HepG2 (cell line): ENCODE results near the gene ANO4. TPM values are rescaled to one million over a fixed set of nuclear protein-coding genes. Genes with fewer than 3 reads are reported as not detected.

ENCODE experiments used
- ATAC-seq: fragments of 200-7000 bp; cut with Tn5 transposase; 3 replicates; pipeline ENCODE4 v1.9.1; 2020; ENCODE audit warnings: mild to moderate bottlenecking, moderate library complexity
- BruUV-seq: library from RNA; stranded (reverse); fragments of 400-500 nt; replicated peaks from 2 replicates; lab custom pipeline; 2021; lab: Mats Ljungman, UMichigan
- CTCF ChIA-PET: fragments of 300-600 bp; formaldehyde crosslinking; extraction: SDS; loops from one replicate; lab custom pipeline; 2021; ENCODE audit warnings: low total read pairs, inconsistent platforms, low intra/inter-chr PET ratio; lab: Yijun Ruan, JAX
- POLR2A ChIA-PET: fragments of 350-600 bp; sonication (Branson Sonifier 250); formaldehyde crosslinking; loops from one replicate; lab custom pipeline; 2020; ENCODE audit warnings: antibody characterized with exemption, inconsistent platforms; lab: Yijun Ruan, JAX
- DNase-seq: peaks from one replicate; pipeline ENCODE4 v3.0.0-alpha.2; 2015; ENCODE audit warnings: low spot score
- FAIRE-seq: peaks from 3 replicates; lab custom pipeline; 2011; peaks lifted over from hg19 to GRCh38; lab: Jason Lieb, UNC
- H2AFZ ChIP-seq: one replicate; pipeline ENCODE4 v1.6.1; 2011; ENCODE audit warnings: low read length, inconsistent platforms
- H3K27ac ChIP-seq: fragments of 300-600 bp; 3 replicates; pipeline ENCODE4 v1.8.0; 2011; ENCODE audit warnings: mixed run types, mild to moderate bottlenecking, mixed read lengths, low read length, inconsistent platforms; ENCODE audit not compliant: insufficient read depth; ENCODE audit errors: extremely low read length
- H3K27me3 ChIP-seq, 2 experiments: fragments of 200-600 bp in 1 of 2; 2 replicates in 1 of 2; 3 replicates in 1 of 2; pipeline versions ENCODE4 v1.6.0 to v1.8.0; 2011; ENCODE audit warnings: low read length in 2 of 2, mild to moderate bottlenecking in 2 of 2, moderate library complexity in 2 of 2, inconsistent platforms in 1 of 2; ENCODE audit not compliant: insufficient read depth in 2 of 2, control insufficient read depth in 1 of 2
- H3K36me3 ChIP-seq, 2 experiments: fragments of 200-600 bp in 1 of 2; replicated peaks in 1 of 2; 2 replicates in 1 of 2; 3 replicates in 1 of 2; pipeline versions ENCODE4 v1.5.1 to v1.8.0; 2011; ENCODE audit warnings: low read length in 2 of 2, inconsistent platforms in 1 of 2; ENCODE audit not compliant: insufficient read depth in 2 of 2, control insufficient read depth in 1 of 2
- H3K4me1 ChIP-seq: 2 replicates; pipeline ENCODE4 v1.5.1; 2012; ENCODE audit warnings: low read length, inconsistent platforms; ENCODE audit not compliant: insufficient read depth
- H3K4me2 ChIP-seq: 2 replicates; pipeline ENCODE4 v1.6.0; 2011; ENCODE audit warnings: low read depth, low read length, inconsistent platforms
- H3K4me3 ChIP-seq, 3 experiments: fragments of 200-600 bp in 1 of 3; sonication (generic), shearing (Covaris generic) in 1 of 3; replicated peaks in 1 of 3; 2 replicates each; pipeline ENCODE4 v1.5.1; 2011 to 2016; ENCODE audit warnings: low read length in 3 of 3, inconsistent platforms in 2 of 3, low read depth in 2 of 3, mild to moderate bottlenecking in 2 of 3, control low read depth in 1 of 3, mixed read lengths in 1 of 3; ENCODE audit not compliant: insufficient read depth in 1 of 3
- H3K79me2 ChIP-seq: one replicate; pipeline ENCODE4 v1.6.1; 2011; ENCODE audit warnings: low read length, inconsistent platforms; ENCODE audit not compliant: insufficient read depth
- H3K9ac ChIP-seq: 2 replicates; pipeline ENCODE4 v1.6.0; 2011; ENCODE audit warnings: mild to moderate bottlenecking, low read depth, low read length, inconsistent platforms; ENCODE audit not compliant: insufficient read depth
- H3K9me3 ChIP-seq: 2 replicates; pipeline ENCODE4 v1.5.1; 2012; ENCODE audit warnings: mild to moderate bottlenecking, low read length
- H4K20me1 ChIP-seq: 2 replicates; pipeline ENCODE4 v1.6.0; 2011; ENCODE audit warnings: inconsistent platforms, mild to moderate bottlenecking, low read length, moderate library complexity; ENCODE audit not compliant: insufficient read depth
- CBX1 ChIP-seq: IDR thresholded peaks from one replicate; pipeline ENCODE4 v1.6.1; 2016; ENCODE audit warnings: antibody characterized with exemption, low read depth
- KLF12 ChIP-seq: sonication (generic); formaldehyde crosslinking; IDR thresholded peaks from 2 replicates; pipeline ENCODE4 v1.4.0; 2020; ENCODE audit warnings: missing genetic modification reagents, borderline replicate concordance
- NAIF1 ChIP-seq: sonication (generic); formaldehyde crosslinking; IDR thresholded peaks from 2 replicates; pipeline ENCODE4 v1.5.0; 2020; ENCODE audit warnings: mild to moderate bottlenecking, missing genetic modification reagents, borderline replicate concordance
- NKX3-1 ChIP-seq: sonication (generic); formaldehyde crosslinking; IDR thresholded peaks from 2 replicates; pipeline ENCODE4 v1.5.0; 2020; ENCODE audit warnings: missing genetic modification reagents
- NR1H2 ChIP-seq: sonication (generic); formaldehyde crosslinking; IDR thresholded peaks from 2 replicates; pipeline ENCODE4 v1.8.1; 2022; ENCODE audit warnings: low read depth, missing genetic modification reagents, borderline replicate concordance
- PHF21A ChIP-seq: sonication (generic); formaldehyde crosslinking; IDR thresholded peaks from 2 replicates; pipeline ENCODE4 v1.5.0; 2020; ENCODE audit warnings: mild to moderate bottlenecking, missing genetic modification reagents
- POLR2A ChIP-seq, 2 experiments: IDR thresholded peaks; 2 replicates each; pipeline ENCODE4 v1.6.1; 2011; ENCODE audit warnings: low read depth in 2 of 2, low read length in 2 of 2, mild to moderate bottlenecking in 1 of 2, moderate library complexity in 1 of 2; ENCODE audit not compliant: insufficient read depth in 1 of 2
- ZNF18 ChIP-seq: sonication (generic); formaldehyde crosslinking; IDR thresholded peaks from 2 replicates; pipeline ENCODE4 v1.8.0; 2022; ENCODE audit warnings: mild to moderate bottlenecking, missing genetic modification reagents; ENCODE audit not compliant: insufficient replicate concordance
- ZNF230 ChIP-seq: sonication (generic); formaldehyde crosslinking; IDR thresholded peaks from 2 replicates; pipeline ENCODE4 v1.4.0; 2020; ENCODE audit warnings: mild to moderate bottlenecking, missing genetic modification reagents
- ZNF33B ChIP-seq: sonication (generic); formaldehyde crosslinking; IDR thresholded peaks from 2 replicates; pipeline ENCODE4 v1.5.1; 2020; ENCODE audit warnings: mild to moderate bottlenecking, missing genetic modification reagents
- ZNF550 ChIP-seq: sonication (generic); formaldehyde crosslinking; IDR thresholded peaks from 2 replicates; pipeline ENCODE4 v1.4.0; 2020; ENCODE audit warnings: mild to moderate bottlenecking, missing genetic modification reagents, borderline replicate concordance
- ZSCAN20 ChIP-seq: sonication (generic); formaldehyde crosslinking; IDR thresholded peaks from 2 replicates; pipeline ENCODE4 v1.4.0; 2020; ENCODE audit warnings: missing genetic modification reagents, mild to moderate bottlenecking, borderline replicate concordance
- WGBS: methylation state at CpG from one replicate; pipeline ENCODE4 v1.1.6; 2017; ENCODE audit warnings: low lambda C conversion rate; 5-methylcytosine and 5-hydroxymethylcytosine counted together
- in situ Hi-C: cut with HindIII; loops from 2 replicates; pipeline ENCODE4 v1.10.0; 2017; ENCODE audit warnings: low pct_unique_long_range_greater_than_20kb; ENCODE audit not compliant: extremely low pct_ligation_motif_present
- intact Hi-C: fragments of 100-400 bp; cut with micrococcal nuclease; formaldehyde crosslinking; loops from one replicate; pipeline ENCODE4 v1.10.0; 2022; ENCODE audit not compliant: unreplicated experiment
- polyA plus RNA-seq, 8 experiments: library from polyadenylated mRNA; depleted of rRNA in 3 of 8; stranded (reverse) in 7 of 8; unstranded in 1 of 8; fragments of >200 nt; fragmentation: Illumina TruSeq in 4 of 8; extraction: Trizol in 4 of 8; gene quantifications; 2 replicates each; pipeline versions ENCODE4 v1.2.1 to v1.2.3, GENCODE V29; 2011 to 2016; ENCODE audit warnings: low read depth in 4 of 8, missing spikeins in 1 of 8, mixed read lengths in 1 of 8; ENCODE audit not compliant: insufficient read depth in 1 of 8
- total RNA-seq, 5 experiments: library from RNA; depleted of rRNA; stranded (reverse); fragments of >200 nt; fragmentation: Illumina TruSeq; extraction: Trizol; gene quantifications; 2 replicates each; pipeline ENCODE4 v1.2.3, GENCODE V29; 2016; ENCODE audit warnings: low read depth in 1 of 5

Gene ANO4
- total and polyA plus RNA-seq, 2 of the 13 experiments (the other 11 are each of a cell fraction or from before 2014, with no cell fraction given) = not detected

GRCh38 chr12:100940503-100940902 is 145.9 kb downstream of the ANO4 start (continued):
- TF ChIP-seq NAIF1 (CRISPR knock-in tag) = no peak
- TF ChIP-seq, all 625 proteins: peak for 0

GRCh38 chr12:100942984-100943749 is 148.6 kb downstream of the ANO4 start:
- Histone ChIP-seq H3K4me1 (no peaks in the 10 kb centered on the region), H3K9ac (no peak overlapping the region), H2AFZ (no peak overlapping the region), H3K27me3 (no peaks in the 10 kb centered on the region), H3K36me3 (no peaks in the 10 kb centered on the region), H3K79me2 (no peaks in the 10 kb centered on the region), H3K9me3 (no peaks in the 10 kb centered on the region), H3K4me3 (no peak overlapping the region), H3K27ac (no peak overlapping the region), H3K4me2 (no peak overlapping the region), H4K20me1 (no peaks in the 10 kb centered on the region)
- in situ Hi-C loops = no loop called here
- no peak for DNase-seq
- BruUV-seq = no TSS peak
- intact Hi-C loops = no loop called here
- TF ChIP-seq ZNF33B (CRISPR knock-in tag) = no peak
- no peak for TF ChIP-seq CBX1
- no peak for TF ChIP-seq NKX3-1 (CRISPR knock-in tag)
- TF ChIP-seq ZSCAN20 (CRISPR knock-in tag) = no peak
- TF ChIP-seq PHF21A (CRISPR knock-in tag) = no peak
- TF ChIP-seq ZNF550 (CRISPR knock-in tag) = no peak
- no peak for TF ChIP-seq NR1H2 (CRISPR knock-in tag)
- TF ChIP-seq ZNF230 (CRISPR knock-in tag) = no peak
- TF ChIP-seq KLF12 = no peak
- TF ChIP-seq ZNF18 = no peak
- TF ChIP-seq POLR2A (IDR thresholded peaks at IDR 0.05; ENCODE audit: insufficient read depth in 1 of 2, low read depth in 2 of 2, low read length in 2 of 2) = no peak
- ChIA-PET CTCF (no interaction called here), POLR2A (no interaction called here)
- 2% methylated on average over 5 of the region's 5 CpGs for WGBS
- FAIRE-seq = no peak
- ATAC-seq = no peak
